NOMO-1 (cell line): ENCODE results near the gene CMTM5.

Source experiments
- DNase-seq, 2 experiments: peaks; one replicate each; lab custom pipeline; 2025; ENCODE audit not compliant: unreplicated experiment in 2 of 2; lab: John Stamatoyannopoulos, UW

The CMTM5 gene

GRCh38 chr14:23357261-23357660 is 19.6 kb upstream of the CMTM5 start:
- DNase-seq = no peak

- no peak for DNase-seq
These were observed 18.8 kb upstream of the CMTM5 start for GRCh38 chr14:23358042-23358441.

- DNase-seq = no peak
These were observed 18.2 kb upstream of the CMTM5 start for GRCh38 chr14:23358553-23359166.

- no peak for DNase-seq
These were observed 17.6 kb upstream of the CMTM5 start for GRCh38 chr14:23359167-23359626.

GRCh38 chr14:23359722-23360447 is 17.0 kb upstream of the CMTM5 start:
- DNase-seq = no peak

- DNase-seq = no peak
These were observed 16.4 kb upstream of the CMTM5 start for GRCh38 chr14:23360496-23360895.

GRCh38 chr14:23361320-23361719 is 15.5 kb upstream of the CMTM5 start:
- no peak for DNase-seq

GRCh38 chr14:23361763-23362162 is 15.1 kb upstream of the CMTM5 start:
- no peak for DNase-seq

GRCh38 chr14:23362200-23362599 is 14.6 kb upstream of the CMTM5 start:
- no peak for DNase-seq

GRCh38 chr14:23364164-23365035 is 12.4 kb upstream of the CMTM5 start:
- no peak for DNase-seq

GRCh38 chr14:23365036-23365731 is 11.7 kb upstream of the CMTM5 start, which contains the start of gene EFS:
EFS (minus strand) TSS chr14:23365172; CDS start chr14:23365025, 147 bp downstream.
- DNase-seq = no peak

- DNase-seq = no peak
These were observed 11.0 kb upstream of the CMTM5 start for GRCh38 chr14:23365732-23366425.

GRCh38 chr14:23366426-23366921 is 10.4 kb upstream of the CMTM5 start:
- DNase-seq = no peak

- DNase-seq = no peak
These were observed 6.6 kb upstream of the CMTM5 start for GRCh38 chr14:23370221-23370620.

GRCh38 chr14:23371865-23372264 is 5.0 kb upstream of the CMTM5 start:
- no peak for DNase-seq

- no peak for DNase-seq
These were observed 4.3 kb upstream of the CMTM5 start, which contains the start of gene IL25 for GRCh38 chr14:23372509-23372908. IL25 (plus strand) TSS chr14:23372809.

GRCh38 chr14:23373041-23373440 is 3.8 kb upstream of the CMTM5 start:
- no peak for DNase-seq

- no peak for DNase-seq
These were observed 1.2 kb upstream of the CMTM5 start for GRCh38 chr14:23375527-23376251.

GRCh38 chr14:23377198-23377550 is 328 bp downstream of the CMTM5 start:
- no peak for DNase-seq
